IPS DF 19.7 (cell line): ENCODE measurements around the gene MYPN.
"Not testable (repeated sequence)": the region's sequence is repeated elsewhere in the genome, so short reads cannot be mapped to it uniquely, and the experiment has no call there.

Experiments used
- DNase-seq: peaks from one replicate; pipeline ENCODE4 v3.0.0-alpha.2; 2013; ENCODE audit warnings: low read depth, low spot score

Gene MYPN

GRCh38 chr10:68135922-68136792 lies 26.9 kb downstream of the MYPN start:
- DNase-seq = no peak

GRCh38 chr10:68137171-68137570 lies 27.9 kb downstream of the MYPN start:
- no peak for DNase-seq

GRCh38 chr10:68138526-68138925 lies 29.2 kb downstream of the MYPN start:
- DNase-seq = no peak

- DNase-seq = no peak
These were observed 30.4 kb downstream of the MYPN start for GRCh38 chr10:68139448-68140272.

- no peak for DNase-seq
These were observed 33.5 kb downstream of the MYPN start for GRCh38 chr10:68142761-68143160.

GRCh38 chr10:68144709-68145108 lies 35.4 kb downstream of the MYPN start:
- DNase-seq = no peak

GRCh38 chr10:68145705-68146104 lies 36.4 kb downstream of the MYPN start:
- DNase-seq = no peak

GRCh38 chr10:68146133-68146532 lies 36.8 kb downstream of the MYPN start:
- no peak for DNase-seq

- no peak for DNase-seq
These were observed 42.2 kb downstream of the MYPN start for GRCh38 chr10:68151453-68151852.

GRCh38 chr10:68153473-68154210 lies 44.4 kb downstream of the MYPN start:
- peak; percentile 88 for DNase-seq

GRCh38 chr10:68154211-68154497 lies 44.9 kb downstream of the MYPN start:
- DNase-seq = no peak

GRCh38 chr10:68155615-68156210 lies 46.4 kb downstream of the MYPN start:
- DNase-seq = no peak

- peak; percentile 25 for DNase-seq
These were observed 47.3 kb downstream of the MYPN start for GRCh38 chr10:68156373-68157185.

GRCh38 chr10:68157522-68157921 lies 48.2 kb downstream of the MYPN start:
- not testable (repeated sequence) for DNase-seq

- no peak for DNase-seq
These were observed 48.7 kb downstream of the MYPN start for GRCh38 chr10:68158031-68158430.

- DNase-seq = no peak
These were observed 54.4 kb downstream of the MYPN start for GRCh38 chr10:68163735-68164134.

- no peak for DNase-seq
These were observed 56.4 kb downstream of the MYPN start for GRCh38 chr10:68165643-68166042.

GRCh38 chr10:68166871-68167585 lies 57.7 kb downstream of the MYPN start:
- DNase-seq = no peak

- DNase-seq = no peak
These were observed 58.4 kb downstream of the MYPN start for GRCh38 chr10:68167586-68168189.

- no peak for DNase-seq
These were observed 62.3 kb downstream of the MYPN start for GRCh38 chr10:68171539-68172080.
